DMS79 treated with DMSO at 0.1 percent for 48 hours (cell line): ENCODE measurements around the gene HRH3.

Source experiments
- DNase-seq: peaks from one replicate; lab custom pipeline; 2025; lab: John Stamatoyannopoulos, UW

The HRH3 gene

GRCh38 chr20:62174870-62175624, 45.0 kb downstream of the HRH3 start:
- DNase-seq = no peak

- no peak for DNase-seq
Measured at GRCh38 chr20:62174021-62174804, 45.9 kb downstream of the HRH3 start.

GRCh38 chr20:62172666-62173065, 47.4 kb downstream of the HRH3 start:
- DNase-seq = no peak

- no peak for DNase-seq
Measured at GRCh38 chr20:62171245-62171644, 48.8 kb downstream of the HRH3 start.

GRCh38 chr20:62170536-62170935, 49.5 kb downstream of the HRH3 start:
- no peak for DNase-seq

- no peak for DNase-seq
Measured at GRCh38 chr20:62168890-62169435, 51.1 kb downstream of the HRH3 start.

GRCh38 chr20:62168061-62168460, 52.0 kb downstream of the HRH3 start:
- no peak for DNase-seq

GRCh38 chr20:62167474-62167873, 52.6 kb downstream of the HRH3 start:
- DNase-seq = no peak

GRCh38 chr20:62165762-62166399, 54.2 kb downstream of the HRH3 start:
- no peak for DNase-seq
